Heart left ventricle (tissue), 16 donors: ENCODE results near the gene TTN. TPM values are rescaled to one million over a fixed set of nuclear protein-coding genes. Genes with fewer than 3 reads are reported as not detected.

Experiments used
- ATAC-seq, 4 donors: fragments of 200-7000 bp; cut with Tn5 transposase; one replicate each; pipeline ENCODE4 v1.9.1; 2020 to 2022; ENCODE audit warnings: moderate library complexity in 4 of 4, mild to moderate bottlenecking in 3 of 4, moderate number of reproducible peaks in 1 of 4
- DNase-seq, 5 donors: peaks; one replicate each; pipeline ENCODE4 v3.0.0-alpha.2; 2020
- H3K27ac ChIP-seq, 12 donors: fragments of 200-600 bp; sonication (generic) in 4 of 12; one replicate each; pipeline versions ENCODE4 v1.5.0 to v1.8.0; 2016 to 2022; ENCODE audit warnings: mild to moderate bottlenecking in 2 of 12
- H3K27me3 ChIP-seq, 9 donors: fragments of 200-600 bp; sonication (generic) in 2 of 9; one replicate each; pipeline versions ENCODE4 v1.5.1 to v1.8.0; 2016 to 2022; ENCODE audit warnings: mild to moderate bottlenecking in 3 of 9
- H3K36me3 ChIP-seq, 9 donors: fragments of 200-600 bp; sonication (generic) in 2 of 9; one replicate each; pipeline versions ENCODE4 v1.5.0 to v1.8.0; 2018 to 2022; ENCODE audit warnings: mild to moderate bottlenecking in 2 of 9
- H3K4me1 ChIP-seq, 12 donors: fragments of 200-600 bp; sonication (generic) in 4 of 12; one replicate each; pipeline versions ENCODE4 v1.5.0 to v1.8.0; 2016 to 2022; ENCODE audit warnings: mild to moderate bottlenecking in 3 of 12
- H3K4me3 ChIP-seq, 12 donors: fragments of 200-600 bp; sonication (generic) in 4 of 12; one replicate each; pipeline versions ENCODE4 v1.5.0 to v1.8.0; 2017 to 2022; ENCODE audit warnings: mild to moderate bottlenecking in 9 of 12, moderate library complexity in 4 of 12
- H3K9me3 ChIP-seq, 12 donors: fragments of 200-600 bp; sonication (generic) in 4 of 12; one replicate each; pipeline versions ENCODE4 v1.5.0 to v1.8.0; 2016 to 2022; ENCODE audit warnings: mild to moderate bottlenecking in 1 of 12
- CTCF ChIP-seq, 12 donors: fragments of 200-600 bp; sonication (generic) in 4 of 12; IDR thresholded peaks; one replicate each; pipeline versions ENCODE4 v1.5.0 to v1.8.0; 2018 to 2022; ENCODE audit warnings: antibody characterized with exemption in 12 of 12, mild to moderate bottlenecking in 5 of 12
- POLR2A ChIP-seq, 2 donors: fragments of 450-650 bp; IDR thresholded peaks; one replicate each; pipeline ENCODE4 v1.6.1; 2017; ENCODE audit warnings: antibody characterized with exemption in 2 of 2, mild to moderate bottlenecking in 2 of 2, moderate library complexity in 2 of 2
- WGBS, 4 donors: extraction: QIAGEN DNeasy Blood & Tissue Kit in 2 of 4; methylation state at CpG; one replicate each; pipeline versions ENCODE4 v1.1.5 to v1.1.7; 2013 to 2018; 5-methylcytosine and 5-hydroxymethylcytosine counted together
- intact Hi-C, 10 donors: fragments of 100-400 bp; cut with DNase I; formaldehyde crosslinking; loops; one replicate each; pipeline versions ENCODE4 v1.11.1 to v1.14.2; 2022
- polyA plus RNA-seq, 2 donors: library from polyadenylated mRNA; stranded (reverse); fragments of 200-250 nt; gene quantifications; one replicate each; pipeline ENCODE4 v1.2.3, GENCODE V29; 2013
- total RNA-seq, 9 donors: library from RNA; depleted of rRNA in 2 of 9; stranded (reverse); fragments of >200 nt in 2 of 9; fragmentation: NEBNext Ultra II Directional in 3 of 9; extraction: Animal tissue kit (Norgen Biotek cat#: 25700) in 3 of 9; gene quantifications; one replicate each; pipeline versions ENCODE4 v1.1.0 to v1.2.4, GENCODE V29; 2016 to 2023
- donor health status: ischemic (EF 13 %, LVEDD 7.1; RV severe dilation, severe dysfunction).
- donor health status: healthy with polysubstance abuse.
- donor health status: DM: no; HTN: yes; CAD: no.
- donor health status: DM: no; HTN: no; CAD: no.
- donor health status: ischemic (EF 25% LVEDD 6.9; RV normal size, moderate dysfunction).
- donor health status: ischemic (EF 25% LVEDD 5.7; RV mildly dilated, moderate dysfunction).
- donor health status: healthy.
- donor health status: DM: yes; HTN: yes; CAD: no.
- donor health status: ischemic (EF 35%, LVEDD 5.7; RV mildly dilated, moderate dysfunction).
- donor health status: nonischemic (EF 11% LVEDD 7.7; RV severe dilation, severe dysfunction).
- donor health status: DM: yes; HTN: yes; CAD: no.
- donor health status: PGD.
- donor health status: ischemic (EF 29% LVEDD 5.4; RV normal size, mild dysfunction).
- donor health status: nonischemic (EF 23%, LVEDD 6.1; RV moderate dilation, normal function).

Gene TTN
- total and polyA plus RNA-seq, 11 donors = 136 to 4,653 (median 3,379) TPM

DNA sequence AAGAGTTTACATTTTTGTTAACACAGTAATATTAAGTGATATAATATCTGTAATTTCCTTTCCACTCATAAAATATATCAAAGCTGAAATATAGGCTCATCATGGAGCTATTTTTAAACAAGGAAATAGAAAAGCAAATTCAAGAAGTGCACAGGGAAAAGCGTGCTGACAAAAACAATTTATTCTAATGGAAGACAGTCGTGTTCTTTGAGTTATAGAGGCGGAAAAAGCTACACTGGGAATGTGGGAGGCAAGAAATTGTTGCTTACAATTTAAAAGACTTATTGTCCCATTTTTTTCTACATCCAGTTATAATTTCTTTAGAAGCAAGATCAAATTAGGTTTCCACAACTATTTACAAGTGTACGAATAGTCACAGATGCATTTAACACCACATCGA, 3.2 kb upstream of the TTN start:
- peaks cover 0 to 11% (median 0%) of the 10 kb centered on the region in 12 donors for H3K4me1 ChIP-seq
- H3K36me3 ChIP-seq = peaks cover 0 to 15% (median 0%) of the 10 kb centered on the region in 9 donors
- DNase-seq = no peak
- ATAC-seq = no peak
- H3K27me3 ChIP-seq = no peaks in the 10 kb centered on the region
- H3K4me3 ChIP-seq = no peak overlapping the region
- H3K9me3 ChIP-seq = no peaks in the 10 kb centered on the region
- H3K27ac ChIP-seq = no peak overlapping the region
- intact Hi-C loops = no loop called here
- WGBS, 4 donors = 78 to 87% (median 83%) methylated on average over 5 of the region's 5 CpGs
- TF ChIP-seq CTCF (IDR thresholded peaks at IDR 0.05) (no peak), POLR2A (IDR thresholded peaks at IDR 0.05) (no peak)

DNA sequence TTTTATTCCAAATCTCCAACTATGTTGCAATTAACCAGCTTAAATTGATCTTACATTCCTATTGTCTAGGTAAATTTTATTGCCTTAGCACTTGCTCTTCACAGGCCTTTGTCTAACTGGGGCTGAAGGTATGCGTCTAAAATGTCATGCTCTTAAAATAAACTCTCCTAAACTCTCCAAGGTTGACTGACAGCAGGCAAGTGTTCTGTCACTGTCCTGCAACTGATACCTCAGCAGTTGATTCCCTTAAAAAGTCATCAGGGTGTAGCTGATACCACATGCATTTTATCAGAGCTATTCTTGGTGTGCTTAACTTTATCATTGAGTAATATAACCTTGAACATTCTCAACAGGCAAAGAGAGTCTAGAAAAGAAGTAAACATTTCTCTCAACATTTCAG, 680 bp downstream of the TTN start:
- ATAC-seq (peak; percentile 79 to 84 (median 82)), DNase-seq (peak in 3 of 5 donors; percentile 38 to 52 (median 50))
- intact Hi-C loops = loop anchor here in 5 of 10 donors (2.0 to 10.0 kb wide), 3 partner anchors 56 to 58 kb away; no protein-coding TSS in a partner anchor
- no peak for TF ChIP-seq CTCF (IDR thresholded peaks at IDR 0.05)
- TF ChIP-seq POLR2A (IDR thresholded peaks at IDR 0.05) = peak; percentile 47 to 70
- Histone ChIP-seq H3K4me3 (peak overlapping the region; percentile 25 to 66 (median 55)), H3K27me3 (no peaks in the 10 kb centered on the region), H3K4me1 (peaks cover 0 to 11% (median 0%) of the 10 kb centered on the region in 12 donors), H3K36me3 (peaks cover 0 to 31% (median 23%) of the 10 kb centered on the region in 9 donors), H3K27ac (peak overlapping the region; percentile 80 to 98 (median 94)), H3K9me3 (no peaks in the 10 kb centered on the region)
- 53 to 70% (median 62%) methylated on average over 1 of the region's 1 CpG for WGBS, 4 donors

DNA sequence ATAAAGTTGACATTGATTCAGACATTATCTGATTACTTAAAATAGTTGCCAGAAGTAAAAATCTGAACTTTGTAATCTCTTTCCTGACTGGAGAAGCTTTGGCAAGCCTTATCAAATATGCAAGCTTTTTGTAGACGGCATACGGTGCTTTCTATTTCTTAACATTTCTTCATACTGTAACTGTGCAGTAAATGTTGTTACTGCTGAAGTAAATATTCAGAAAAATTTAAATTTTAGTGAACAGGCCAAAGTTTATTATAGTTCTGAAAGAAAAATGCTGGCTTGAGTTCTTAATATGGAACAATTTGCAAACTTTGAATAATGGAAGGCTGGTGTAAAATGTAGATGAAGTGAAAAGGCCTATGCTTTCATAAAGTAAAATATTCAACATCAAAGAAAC, 1.8 kb downstream of the TTN start:
- H3K9me3 ChIP-seq = no peaks in the 10 kb centered on the region
- H3K4me3 ChIP-seq = peak overlapping the region; percentile 25 to 66 (median 55)
- H3K36me3 ChIP-seq = peaks cover 0 to 41% (median 26%) of the 10 kb centered on the region in 9 donors
- ATAC-seq (no peak), DNase-seq (no peak)
- TF ChIP-seq CTCF (IDR thresholded peaks at IDR 0.05) (no peak), POLR2A (IDR thresholded peaks at IDR 0.05) (no peak)
- WGBS, 4 donors = 20 to 43% (median 25%) methylated on average over 2 of the region's 2 CpGs
- no peaks in the 10 kb centered on the region for H3K27me3 ChIP-seq
- H3K4me1 ChIP-seq = peaks cover 0 to 5% (median 0%) of the 10 kb centered on the region in 12 donors
- intact Hi-C loops = loop anchor here in 4 of 10 donors (5.0 to 10.0 kb wide), 2 partner anchors 57 to 59 kb away; no protein-coding TSS in a partner anchor
- H3K27ac ChIP-seq = peak overlapping the region; percentile 54 to 97 (median 91)

DNA sequence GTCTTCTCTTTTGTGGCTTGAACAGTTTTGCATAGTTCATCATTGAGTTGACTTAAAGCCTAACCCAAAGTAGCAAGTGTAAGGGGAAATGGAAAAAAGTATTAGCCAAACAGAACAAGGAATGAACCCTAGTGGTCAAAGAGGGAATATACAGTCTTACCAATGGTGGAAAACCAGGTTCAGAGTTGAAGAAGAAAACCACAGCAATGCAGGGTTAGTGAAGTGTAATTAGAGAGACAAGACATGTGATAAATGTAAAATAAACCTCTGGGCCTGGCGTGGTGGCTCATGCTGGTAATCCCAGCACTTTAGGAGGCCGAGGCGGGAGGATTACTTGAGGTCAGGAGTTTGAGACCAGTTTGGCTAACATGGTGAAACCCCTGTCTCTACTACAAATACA, 2.4 kb downstream of the TTN start:
- Histone ChIP-seq H3K36me3 (peaks cover 0 to 48% (median 32%) of the 10 kb centered on the region in 9 donors), H3K27me3 (no peaks in the 10 kb centered on the region), H3K9me3 (no peaks in the 10 kb centered on the region), H3K4me3 (peak overlapping the region; percentile 25 to 66 (median 55)), H3K27ac (peak overlapping the region; percentile 39 to 97 (median 91)), H3K4me1 (peaks cover 0 to 3% (median 0%) of the 10 kb centered on the region in 12 donors)
- ATAC-seq = peak in 2 of 4 donors; percentile 2 to 5
- intact Hi-C loops = loop anchor here in 4 of 10 donors (5.0 to 10.0 kb wide), 2 partner anchors 58 to 60 kb away; no protein-coding TSS in a partner anchor
- DNase-seq = peak in 1 of 5 donors; percentile 6
- WGBS, 4 donors = 48 to 74% (median 57%) methylated on average over 3 of the region's 3 CpGs
- peak; percentile 24 to 67 (median 52) for TF ChIP-seq CTCF (IDR thresholded peaks at IDR 0.05)
- TF ChIP-seq POLR2A (IDR thresholded peaks at IDR 0.05) = no peak
